HG02798 (cell line): Measurements from ENCODE around the gene MZT2A.
"Not testable (repeated sequence)": the region's sequence is repeated elsewhere in the genome, so short reads cannot be mapped to it uniquely, and the experiment has no call there.

ENCODE experiments used
- ATAC-seq: cut with Tn5 transposase; IDR thresholded peaks from one replicate; pipeline ENCODE4 v1.9.1; 2021; ENCODE audit warnings: mild to moderate bottlenecking; ENCODE audit not compliant: unreplicated experiment, poor library complexity

The MZT2A gene, protein sequence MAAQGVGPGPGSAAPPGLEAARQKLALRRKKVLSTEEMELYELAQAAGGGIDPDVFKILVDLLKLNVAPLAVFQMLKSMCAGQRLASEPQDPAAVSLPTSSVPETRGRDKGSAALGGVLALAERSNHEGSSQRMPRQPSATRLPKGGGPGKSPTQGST

DNA sequence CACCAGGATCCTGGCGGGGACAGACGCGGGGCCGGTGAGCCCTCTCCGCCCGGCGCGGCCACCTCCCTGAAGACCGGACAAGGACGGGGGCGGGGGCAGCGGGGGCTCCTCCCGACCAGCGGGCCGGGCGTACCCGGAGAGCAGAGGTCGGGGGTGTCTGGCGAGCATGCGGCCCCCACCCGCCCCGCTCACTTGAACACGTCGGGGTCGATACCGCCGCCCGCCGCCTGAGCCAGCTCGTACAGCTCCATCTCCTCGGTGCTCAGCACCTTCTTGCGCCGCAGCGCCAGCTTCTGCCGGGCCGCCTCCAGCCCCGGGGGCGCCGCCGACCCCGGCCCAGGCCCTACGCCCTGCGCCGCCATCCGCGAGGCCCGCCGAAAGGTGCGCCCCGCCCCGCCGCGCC, at the start of gene MZT2A:
Gene MZT2A (minus strand): TSS at position 383 of the 403 bp plus-strand sequence. CDS start 21 bp downstream, at position 362.
- peak; percentile 12 for ATAC-seq

DNA sequence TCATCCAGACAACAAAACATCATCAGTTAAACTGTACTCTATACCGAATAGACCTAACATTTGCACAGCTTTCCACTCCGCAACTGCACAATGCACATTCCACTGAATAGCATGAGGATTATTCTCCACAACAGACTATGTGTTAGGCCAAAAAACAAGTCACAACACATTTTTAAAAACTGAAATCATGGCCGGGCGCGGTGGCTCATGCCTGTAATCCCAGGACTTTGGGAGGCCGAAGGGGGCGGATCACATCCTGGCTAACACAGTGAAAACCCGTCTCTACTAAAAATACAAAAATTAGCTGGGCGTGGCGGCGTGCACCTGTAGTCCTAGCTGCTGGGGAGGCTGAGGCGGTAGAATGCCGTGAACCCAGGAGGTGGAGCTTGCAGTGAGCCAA, 46.7 kb upstream of the MZT2A start:
- ATAC-seq, result not testable (repeated sequence)

DNA sequence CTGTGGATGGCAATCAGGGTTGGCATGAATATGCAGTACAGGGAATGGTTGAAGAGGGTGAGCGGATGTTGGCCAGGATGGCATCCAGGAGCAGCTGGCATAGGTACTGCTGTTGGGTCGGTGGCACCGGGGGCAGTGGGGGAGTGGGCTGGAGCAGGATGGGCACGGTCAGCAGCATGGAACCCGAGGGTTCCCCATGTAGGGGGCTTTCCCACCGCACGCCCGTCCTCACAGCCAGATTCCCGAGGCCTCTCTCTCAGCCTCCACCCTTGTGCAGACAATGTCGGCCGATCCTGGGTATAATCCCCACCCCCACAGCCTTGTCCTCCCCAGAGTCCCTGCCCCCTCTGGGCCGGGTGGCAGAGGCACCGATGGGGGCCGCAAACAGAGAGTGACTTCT, 44.6 kb upstream of the MZT2A start:
- ATAC-seq, result not testable (repeated sequence)

DNA sequence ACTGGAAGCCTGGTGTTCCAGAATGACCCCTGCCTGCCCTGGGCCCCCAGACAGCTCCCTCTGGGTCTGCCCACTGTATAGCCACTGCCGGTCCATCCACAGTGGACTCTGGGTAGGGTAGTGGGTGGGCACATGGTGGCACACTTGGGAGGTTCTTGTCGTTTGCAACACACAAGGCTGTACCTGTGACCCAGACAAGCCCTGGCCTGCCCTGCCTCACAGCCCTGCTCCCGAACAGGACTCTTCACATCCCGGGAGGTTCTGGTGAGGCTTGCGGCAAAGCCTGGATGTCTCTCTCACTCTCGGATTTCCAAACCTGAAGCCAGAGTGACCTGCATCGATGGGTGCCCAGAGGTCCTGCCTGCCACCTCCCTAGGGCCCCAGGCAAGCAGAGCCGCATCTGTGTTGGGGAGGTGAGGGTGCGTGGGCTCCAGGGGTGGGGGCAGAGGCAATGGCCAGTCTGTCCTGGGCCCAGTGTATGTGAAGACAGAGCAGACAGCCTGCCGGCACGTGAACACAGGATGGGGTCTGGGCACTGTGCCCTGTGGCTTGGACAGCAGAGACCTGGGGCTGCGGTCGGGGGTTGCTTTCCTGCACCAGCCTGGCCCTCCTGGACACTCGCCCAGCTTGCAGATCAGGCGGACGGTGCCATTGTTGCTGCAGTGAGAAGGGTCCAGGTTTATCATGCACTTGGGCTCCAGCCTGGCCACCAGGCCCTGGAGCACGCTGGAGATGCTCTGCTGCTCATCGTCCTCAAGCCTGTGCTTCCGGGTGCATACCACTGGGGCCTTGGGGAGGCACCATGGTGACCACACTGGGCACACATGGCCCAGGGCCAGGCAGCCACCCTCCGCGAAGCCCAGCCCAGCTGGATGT, 44.0 kb upstream of the MZT2A start:
- not testable (repeated sequence) for ATAC-seq

DNA sequence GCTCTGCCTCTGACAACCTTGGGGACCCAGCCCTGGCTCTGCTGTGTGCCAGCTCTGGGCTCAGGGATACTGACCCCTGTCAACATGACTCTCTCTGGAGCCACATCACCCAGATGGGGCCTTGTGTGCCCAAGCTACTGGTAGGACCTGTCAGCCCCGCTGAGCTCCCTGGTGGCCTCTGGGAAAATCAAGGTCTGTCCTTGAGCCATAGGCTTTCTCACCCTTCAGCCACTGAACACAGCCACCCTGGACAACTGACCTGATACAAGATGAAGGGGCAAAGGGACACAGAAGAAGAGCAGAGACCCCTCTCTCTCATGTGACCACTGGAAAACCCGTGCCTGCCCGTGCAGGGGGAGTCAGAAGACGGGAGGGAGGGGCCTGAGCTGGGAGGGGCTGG, 43.3 kb upstream of the MZT2A start:
- no peak for ATAC-seq

DNA sequence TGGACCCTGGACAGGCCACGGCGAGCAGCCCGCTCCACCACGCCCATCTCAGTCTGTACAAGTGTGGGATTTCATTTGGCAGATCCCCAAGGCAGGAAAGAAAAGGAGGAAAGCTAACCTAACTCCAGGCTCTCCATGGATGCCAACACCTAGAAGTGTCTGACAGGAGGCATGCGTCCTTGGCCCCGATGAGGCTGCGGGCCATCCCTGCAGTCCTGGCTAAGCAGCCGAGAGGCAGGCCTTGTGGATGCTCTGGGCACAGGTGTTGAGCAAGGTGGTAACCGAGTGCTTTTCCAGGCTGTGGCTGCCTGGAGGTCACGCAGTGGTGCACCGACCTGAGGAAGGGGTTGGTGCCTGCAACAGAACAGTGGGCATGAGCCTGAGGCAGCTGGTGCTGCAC, 42.8 kb upstream of the MZT2A start:
- ATAC-seq, result not testable (repeated sequence)

DNA sequence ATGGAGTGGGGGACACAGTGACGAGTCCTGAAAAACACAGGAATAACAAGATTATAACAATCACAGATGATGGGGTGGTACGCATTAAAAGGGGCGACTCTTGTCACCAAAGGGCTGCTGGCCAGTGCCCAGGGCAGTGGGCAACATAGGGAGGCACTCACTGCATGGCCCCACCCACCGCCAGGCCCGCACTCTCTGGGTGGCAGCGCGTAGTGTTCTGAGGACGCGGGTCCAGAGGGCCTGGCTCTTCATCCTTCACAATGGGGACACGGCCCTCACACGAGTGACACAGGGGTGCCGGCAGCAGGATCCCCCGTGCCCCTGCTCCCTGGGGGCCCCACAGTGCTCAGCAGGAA, 42.1 kb upstream of the MZT2A start:
- not testable (repeated sequence) for ATAC-seq

DNA sequence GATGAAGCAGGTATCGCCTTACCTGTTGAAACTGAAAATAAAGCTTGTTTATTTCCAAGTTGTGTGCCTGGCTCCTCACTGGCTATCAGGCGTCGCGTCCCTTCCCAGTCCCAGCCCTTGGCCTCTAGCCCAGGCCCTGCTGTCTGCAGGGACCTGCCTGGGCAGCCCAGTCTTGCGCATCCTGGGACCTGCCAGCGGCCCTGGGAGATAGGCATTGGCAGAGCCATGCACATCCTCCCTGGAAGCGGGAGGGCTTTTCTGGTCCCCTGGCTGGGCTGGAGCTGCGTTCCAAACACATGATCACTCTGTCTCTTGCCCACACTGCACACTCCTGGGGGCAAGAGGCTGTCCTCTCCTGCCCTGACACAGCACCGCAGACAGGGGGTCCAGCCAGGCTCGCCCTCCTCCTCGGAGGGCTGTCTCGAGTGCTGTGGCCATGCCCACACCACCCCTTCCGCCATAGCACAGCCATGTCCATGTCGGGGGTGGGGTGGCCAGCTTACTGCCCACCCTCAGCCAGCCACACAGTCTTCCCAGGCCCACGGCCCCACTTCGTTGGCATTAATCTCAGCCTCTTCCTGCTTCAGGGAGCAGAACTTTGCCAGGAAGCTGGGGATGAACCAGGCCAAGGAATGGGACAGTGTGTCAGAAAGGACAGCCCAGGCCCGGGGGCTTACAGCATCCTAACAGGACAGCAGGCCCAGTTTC, 41.6 kb upstream of the MZT2A start:
- ATAC-seq, result not testable (repeated sequence)

DNA sequence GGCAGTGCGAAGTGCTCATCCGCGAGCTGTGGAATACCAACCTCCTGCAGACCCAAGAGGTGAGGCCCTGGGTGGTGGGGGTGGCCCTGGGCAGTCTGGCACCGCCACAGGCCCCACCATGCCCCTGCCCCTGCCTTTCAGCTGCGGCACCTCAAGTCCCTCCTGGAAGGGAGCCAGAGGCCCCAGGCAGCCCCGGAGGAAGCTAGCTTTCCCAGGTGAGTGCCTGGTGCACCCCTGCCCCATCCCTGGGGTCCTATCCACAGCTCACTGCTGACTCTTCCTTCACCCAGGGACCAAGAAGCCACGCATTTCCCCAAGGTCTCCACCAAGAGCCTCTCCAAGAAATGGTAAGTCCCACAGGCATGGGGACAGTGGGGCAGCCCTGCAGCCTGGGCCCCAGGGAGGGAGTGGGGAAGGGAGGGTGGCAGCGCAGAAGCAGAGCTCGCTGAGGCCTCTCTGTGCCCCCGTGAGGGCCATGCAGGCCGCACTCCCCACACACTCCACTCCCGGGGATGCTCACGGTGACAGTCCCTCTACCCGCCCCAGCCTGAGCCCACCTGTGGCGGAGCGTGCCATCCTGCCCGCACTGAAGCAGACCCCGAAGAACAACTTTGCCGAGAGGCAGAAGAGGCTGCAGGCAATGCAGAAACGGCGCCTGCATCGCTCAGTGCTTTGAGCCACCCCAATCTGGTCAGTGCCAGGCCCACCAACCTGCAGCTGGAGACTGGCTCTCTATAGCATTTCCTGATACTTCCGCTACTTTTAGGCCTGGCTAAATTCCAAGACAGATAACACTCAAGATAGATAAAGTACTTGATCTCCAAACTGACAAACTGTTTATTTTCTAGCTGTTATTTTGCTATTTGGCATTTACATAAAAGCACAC, 40.8 kb upstream of the MZT2A start:
- not testable (repeated sequence) for ATAC-seq

DNA sequence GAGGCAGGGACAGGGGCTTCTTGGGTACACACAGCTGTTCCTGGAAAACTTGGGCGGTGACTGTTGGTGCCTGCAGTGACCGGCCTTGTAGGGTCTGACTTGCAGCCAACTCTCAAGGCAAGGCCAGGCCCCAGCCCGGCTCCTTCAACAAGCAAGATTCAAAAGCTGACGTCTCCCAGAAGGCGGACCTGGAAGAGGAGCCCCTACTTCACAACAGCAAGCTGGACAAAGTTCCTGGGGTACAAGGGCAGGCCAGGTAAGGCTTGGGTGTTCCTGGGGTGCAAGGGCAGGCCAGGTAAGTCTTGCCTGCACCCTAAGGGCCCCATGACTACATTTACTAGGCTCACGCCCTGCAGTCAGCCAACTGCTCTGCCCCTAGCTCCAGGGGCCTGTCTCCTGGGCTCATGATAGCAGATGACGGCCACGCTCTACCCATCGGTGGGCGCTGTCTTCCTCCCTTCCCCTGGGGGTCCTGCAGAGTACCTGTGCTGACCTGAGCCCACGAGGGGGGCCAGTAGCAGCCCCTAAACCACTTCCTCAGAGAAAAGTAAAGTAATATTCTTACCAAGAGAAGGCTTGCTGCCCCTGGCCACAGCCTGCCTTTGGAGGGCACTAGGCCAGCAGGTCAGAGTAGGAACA, 39.5 kb upstream of the MZT2A start:
- ATAC-seq, result not testable (repeated sequence)

DNA sequence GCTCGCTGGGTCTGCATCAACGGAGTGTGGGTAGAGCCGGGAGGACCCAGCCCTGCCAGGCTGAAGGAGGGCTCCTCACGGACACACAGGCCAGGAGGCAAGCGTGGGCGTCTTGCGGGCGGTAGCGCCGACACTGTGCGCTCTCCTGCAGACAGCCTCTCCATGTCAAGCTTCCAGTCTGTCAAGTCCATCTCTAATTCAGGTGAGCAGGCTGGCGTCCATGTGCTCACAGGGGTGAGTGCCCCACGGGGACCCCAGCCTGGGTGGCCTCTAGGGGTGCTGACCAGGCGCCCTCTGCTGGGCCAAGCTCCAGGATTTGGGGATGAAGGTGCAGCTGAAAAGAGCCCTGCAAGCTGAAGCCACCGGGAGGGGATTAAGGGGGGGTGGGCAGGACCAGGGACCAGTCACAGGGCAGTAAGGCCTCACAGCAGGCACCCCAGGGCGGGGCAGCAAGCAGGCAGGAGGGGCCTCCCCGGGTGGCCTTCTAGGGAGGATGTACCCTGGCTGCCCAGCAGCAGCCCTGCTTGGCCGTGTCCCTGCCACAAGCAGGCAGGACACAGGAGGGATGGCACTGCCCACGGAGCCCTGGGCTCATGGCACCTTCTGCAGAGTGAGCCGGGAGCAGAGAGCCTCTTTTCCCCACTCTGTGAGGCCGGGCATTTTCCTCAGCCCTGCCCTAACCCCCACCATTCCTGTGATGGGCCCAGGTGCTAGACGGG, 38.6 kb upstream of the MZT2A start:
- ATAC-seq, result not testable (repeated sequence)

DNA sequence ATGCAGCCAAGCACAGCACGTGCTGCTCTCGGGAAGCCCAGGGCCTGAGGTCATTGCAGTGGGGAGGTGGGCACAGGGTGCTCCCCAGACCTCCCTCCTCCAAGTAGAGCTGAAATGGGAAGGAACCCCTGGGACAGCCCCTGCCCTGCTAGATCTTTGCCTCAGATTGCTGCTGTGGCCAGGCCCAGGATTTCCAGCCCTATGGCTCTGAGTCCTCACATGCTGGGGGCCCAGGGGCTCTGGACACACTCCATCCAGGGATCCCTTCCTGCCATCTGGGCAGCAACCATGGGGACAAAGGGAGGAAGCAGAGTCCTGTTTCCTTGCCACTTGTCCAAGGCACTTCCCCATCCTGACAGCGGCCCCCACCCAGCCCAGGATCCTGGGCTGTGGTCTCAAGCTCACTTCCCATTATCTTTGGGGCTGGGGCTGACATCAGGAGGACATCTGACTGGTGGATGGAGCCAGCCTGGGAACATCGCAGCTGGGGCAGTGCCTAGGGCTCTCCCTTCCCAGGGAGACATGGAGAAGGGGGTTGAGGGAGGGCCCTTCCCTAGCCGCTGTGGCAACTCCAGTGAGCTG, 37.8 kb upstream of the MZT2A start:
- ATAC-seq, result not testable (repeated sequence)

DNA sequence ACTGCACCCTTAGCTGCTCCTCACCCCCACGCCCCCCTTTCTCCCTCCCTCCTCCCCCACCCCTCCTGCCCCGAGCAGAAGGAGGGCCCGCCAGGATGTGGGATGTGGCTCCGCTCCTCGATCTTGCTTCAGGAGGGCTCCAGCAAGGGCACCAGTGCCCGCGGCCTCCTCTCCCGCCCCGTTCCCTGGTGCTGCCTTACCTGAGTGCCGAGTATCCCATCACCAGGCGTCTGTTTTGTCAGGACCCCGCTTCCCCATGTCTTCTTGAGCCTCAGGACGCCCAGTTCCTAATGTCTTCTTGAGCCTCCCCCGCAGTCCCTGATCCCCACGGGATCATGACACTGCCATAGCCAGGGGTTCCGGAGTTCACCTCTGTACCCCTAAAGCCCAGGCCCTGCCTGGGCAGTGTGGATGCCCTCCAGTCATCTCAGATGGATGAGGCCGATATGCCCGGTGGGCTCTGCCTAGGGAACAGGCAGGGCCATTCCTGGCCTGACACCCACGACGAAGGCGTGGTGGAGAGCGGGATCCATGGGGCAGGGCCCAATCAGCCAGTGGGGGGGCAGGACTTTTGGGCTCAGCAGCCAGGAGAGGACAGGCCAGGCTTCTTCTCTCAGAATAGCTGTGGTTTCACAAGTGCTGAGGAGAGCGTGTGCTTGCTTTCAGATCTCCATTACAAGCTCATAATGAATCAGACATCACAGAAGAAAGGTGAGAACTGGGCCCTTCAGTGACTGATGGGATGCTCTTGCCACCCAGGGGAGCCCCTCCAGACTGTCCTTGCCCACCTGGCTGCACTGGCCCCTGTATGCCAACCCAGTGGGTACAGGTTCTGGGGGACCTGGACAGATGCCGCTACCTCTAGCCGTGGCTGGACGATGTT, 37.0 kb upstream of the MZT2A start:
- ATAC-seq, result peak; percentile 68

DNA sequence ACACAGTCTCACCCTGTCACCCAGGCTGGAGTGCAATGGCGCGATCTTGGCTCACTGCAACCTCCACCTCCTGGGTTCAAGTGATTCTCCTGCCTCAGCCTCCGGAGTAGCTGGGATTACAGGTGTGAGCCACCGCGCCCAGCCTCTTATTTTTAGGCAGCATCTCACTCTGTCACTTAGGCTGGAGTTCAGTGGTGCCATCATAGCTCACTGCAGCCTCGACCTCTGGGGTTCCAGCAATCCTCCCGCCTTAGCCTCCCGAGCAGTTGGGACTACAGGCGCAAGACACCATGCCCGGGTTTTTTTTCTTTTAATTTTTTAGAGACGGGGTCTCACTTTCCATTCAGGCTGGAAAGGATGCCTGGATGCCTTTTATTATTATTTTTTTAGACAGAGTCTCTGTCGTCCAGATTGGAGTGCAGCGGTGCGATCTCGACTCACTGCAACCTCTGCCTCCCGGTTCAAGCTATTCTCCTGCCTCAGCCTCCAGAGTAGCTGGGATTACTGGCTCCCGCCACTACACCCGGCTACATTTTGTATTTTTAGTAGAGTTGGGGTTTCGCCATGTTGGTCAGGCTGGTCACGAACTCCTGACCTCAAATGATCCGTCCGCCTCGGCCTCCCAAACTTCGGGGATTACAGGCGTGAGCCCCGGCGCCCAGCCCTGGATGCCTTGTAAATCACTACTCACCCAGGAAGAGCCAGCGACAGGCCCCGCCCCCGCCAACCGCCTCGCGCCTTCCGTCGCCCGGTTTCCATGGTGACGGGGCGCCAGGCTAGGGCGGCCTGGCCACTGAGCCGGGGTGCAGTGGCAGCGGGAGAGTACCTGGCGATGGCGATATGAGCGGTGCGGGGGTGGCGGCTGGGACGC, 35.2 kb upstream of the MZT2A start, which contains the start of gene CCDC74A:
Gene CCDC74A (plus strand): TSS at position 758 of the 871 bp plus-strand sequence. CDS start 83 bp downstream, at position 841.
- ATAC-seq, result peak; percentile 92

DNA sequence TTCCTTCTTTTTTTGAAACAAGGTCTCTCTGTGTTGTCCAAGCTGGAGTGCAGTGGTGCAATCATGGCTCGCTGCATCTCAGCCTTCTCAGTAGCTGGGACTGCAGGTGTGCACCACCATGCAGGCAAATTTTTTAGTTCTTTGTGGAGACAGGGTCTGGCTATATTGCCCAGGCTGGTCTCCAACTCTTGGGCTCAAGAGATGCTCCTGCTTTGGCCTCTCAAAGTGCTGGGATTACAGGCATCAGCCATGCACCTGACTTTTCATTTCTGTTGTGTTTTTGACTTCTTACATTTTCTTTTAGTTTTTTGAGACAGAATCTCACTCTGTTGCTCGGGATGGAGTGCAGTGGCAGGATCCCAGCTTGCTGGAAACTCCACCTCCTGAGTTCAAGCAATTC, 33.1 kb upstream of the MZT2A start:
- not testable (repeated sequence) for ATAC-seq

DNA sequence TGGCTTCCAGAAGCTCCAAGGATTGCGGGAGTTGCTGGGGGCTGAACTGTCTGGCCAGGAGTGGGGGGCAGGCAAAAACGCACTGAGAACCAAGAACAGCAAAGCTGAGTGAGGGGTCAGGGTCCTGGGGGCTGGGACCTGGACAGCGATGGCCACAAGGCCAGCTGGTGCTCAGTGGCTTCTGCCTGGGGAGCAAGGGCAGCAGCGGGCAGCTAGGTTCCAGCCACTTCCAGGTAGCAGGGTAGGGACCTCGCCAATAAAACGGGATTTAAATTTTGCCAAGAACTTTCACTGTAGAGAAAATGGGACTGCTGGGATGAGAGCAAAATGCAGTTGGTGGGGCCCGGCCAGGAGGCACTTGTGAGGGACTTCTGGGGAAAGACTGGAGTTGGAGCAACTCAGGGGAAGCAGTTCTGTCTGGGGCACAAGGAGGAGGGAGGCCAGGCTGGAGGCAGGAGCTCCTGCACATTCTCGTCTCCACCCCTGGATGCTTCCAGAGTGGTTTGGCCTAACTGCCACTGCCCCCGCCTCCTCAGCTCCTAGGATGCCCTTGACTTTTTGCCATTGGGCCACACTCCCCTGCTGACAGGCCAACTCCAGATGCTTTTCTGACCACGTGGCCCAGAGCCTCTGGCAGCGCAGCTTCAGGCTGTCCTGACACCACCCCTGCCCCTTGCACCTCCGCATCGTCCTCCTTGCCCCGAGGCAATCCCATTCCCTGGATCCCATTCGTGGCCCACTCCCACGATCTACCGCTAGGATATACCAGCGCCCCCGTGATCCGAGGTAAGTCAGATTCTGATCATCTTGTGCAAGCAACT, 30.0 kb upstream of the MZT2A start:
- ATAC-seq, result no peak
